PC-3 (cell line): ENCODE results near the gene TK2. TPM values are rescaled to one million over a fixed set of nuclear protein-coding genes. Genes with fewer than 3 reads are reported as not detected.

Experiments
- ATAC-seq: fragments of 200-7000 bp; cut with Tn5 transposase; 2 replicates; pipeline ENCODE4 v1.9.1; 2020; ENCODE audit warnings: mild to moderate bottlenecking, moderate library complexity
- BruUV-seq: library from RNA; stranded (reverse); fragments of 400-500 nt; replicated peaks from 2 replicates; lab custom pipeline; 2021; lab: Mats Ljungman, UMichigan
- CTCF ChIA-PET: fragments of 300-600 bp; sonication (Branson Sonifier 250); formaldehyde crosslinking; loops from one replicate; lab custom pipeline; 2022; ENCODE audit warnings: antibody characterized with exemption; lab: Charles Lee
- POLR2A ChIA-PET: fragments of 300-600 bp; sonication (Branson Sonifier 250); formaldehyde crosslinking; loops from one replicate; lab custom pipeline; 2022; ENCODE audit warnings: antibody characterized with exemption; ENCODE audit not compliant: unreplicated experiment; lab: Charles Lee
- DNase-seq: peaks from one replicate; pipeline ENCODE4 v3.0.0-alpha.2; 2015
- H2AFZ ChIP-seq: fragments of 300-600 bp; sonication (generic); 2 replicates; pipeline ENCODE4 v1.6.0; 2016; ENCODE audit warnings: antibody characterized with exemption, low read length
- H3F3A ChIP-seq: fragments of 300-600 bp; sonication (generic); one replicate; pipeline ENCODE4 v1.6.0; 2017; ENCODE audit warnings: antibody characterized with exemption, low read length, control low read depth, mild to moderate bottlenecking; ENCODE audit not compliant: unreplicated experiment
- H3K27ac ChIP-seq: fragments of 300-600 bp; sonication (generic); 2 replicates; pipeline ENCODE4 v1.5.1; 2016; ENCODE audit warnings: mild to moderate bottlenecking, low read length
- H3K27me3 ChIP-seq: fragments of 300-600 bp; sonication (generic); 2 replicates; pipeline ENCODE4 v1.6.1; 2016; ENCODE audit warnings: low read length, mixed read lengths
- H3K36me3 ChIP-seq: fragments of 300-600 bp; sonication (generic); 2 replicates; pipeline ENCODE4 v1.6.1; 2016; ENCODE audit warnings: low read depth, mixed run types, low read length, mixed read lengths
- H3K4me1 ChIP-seq: fragments of 300-600 bp; sonication (generic); 2 replicates; pipeline ENCODE4 v1.5.1; 2016; ENCODE audit warnings: low read length; ENCODE audit not compliant: insufficient read depth
- H3K4me2 ChIP-seq: fragments of 300-600 bp; sonication (generic); 2 replicates; pipeline ENCODE4 v1.6.0; 2016; ENCODE audit warnings: low read length
- H3K4me3 ChIP-seq: fragments of 300-600 bp; sonication (generic); 2 replicates; pipeline ENCODE4 v1.5.1; 2016; ENCODE audit warnings: mild to moderate bottlenecking, low read length, mixed read lengths
- H3K79me2 ChIP-seq: fragments of 300-600 bp; sonication (generic); 2 replicates; pipeline ENCODE4 v1.6.1; 2017; ENCODE audit warnings: low read length, mixed read lengths
- H3K9ac ChIP-seq: fragments of 300-600 bp; sonication (generic); 2 replicates; pipeline ENCODE4 v1.6.0; 2016; ENCODE audit warnings: mild to moderate bottlenecking, low read length
- H3K9me2 ChIP-seq: fragments of 300-600 bp; sonication (generic); replicated peaks from 2 replicates; pipeline ENCODE4 v1.6.1; 2016; ENCODE audit warnings: mixed run types, low read length, mixed read lengths
- H3K9me3 ChIP-seq: fragments of 300-600 bp; sonication (generic); 2 replicates; pipeline ENCODE4 v1.6.1; 2016; ENCODE audit warnings: low read length, mixed read lengths
- H4K20me1 ChIP-seq: fragments of 300-600 bp; sonication (generic); 2 replicates; pipeline ENCODE4 v1.6.1; 2016; ENCODE audit warnings: low read length, mixed read lengths
- CTCF ChIP-seq: fragments of 300-600 bp; sonication (generic); conservative IDR thresholded peaks from 2 replicates; pipeline ENCODE4 v1.5.1; 2017; ENCODE audit warnings: antibody characterized with exemption, low read depth, mild to moderate bottlenecking, low read length
- EZH2 ChIP-seq: fragments of 300-600 bp; sonication (generic); IDR thresholded peaks from one replicate; pipeline ENCODE4 v1.6.1; 2017; ENCODE audit warnings: antibody characterized with exemption, mild to moderate bottlenecking, low read length; ENCODE audit not compliant: unreplicated experiment
- EZH2phosphoT487 ChIP-seq: fragments of 300-600 bp; sonication (generic); IDR thresholded peaks from 2 replicates; pipeline ENCODE4 v1.6.1; 2018; ENCODE audit warnings: mild to moderate bottlenecking, antibody characterized with exemption, low read length, borderline replicate concordance
- intact Hi-C: fragments of 100-400 bp; cut with micrococcal nuclease; formaldehyde crosslinking; loops from 2 replicates; pipeline ENCODE4 v1.9.0; 2023
- total RNA-seq: library from RNA; depleted of rRNA; stranded (reverse); fragments of >200 nt; gene quantifications from 2 replicates; pipeline ENCODE4 v1.2.3, GENCODE V29; 2014

TK2 gene
- total RNA-seq, 1 experiment from 2014 or later = 8.3 TPM

DNA sequence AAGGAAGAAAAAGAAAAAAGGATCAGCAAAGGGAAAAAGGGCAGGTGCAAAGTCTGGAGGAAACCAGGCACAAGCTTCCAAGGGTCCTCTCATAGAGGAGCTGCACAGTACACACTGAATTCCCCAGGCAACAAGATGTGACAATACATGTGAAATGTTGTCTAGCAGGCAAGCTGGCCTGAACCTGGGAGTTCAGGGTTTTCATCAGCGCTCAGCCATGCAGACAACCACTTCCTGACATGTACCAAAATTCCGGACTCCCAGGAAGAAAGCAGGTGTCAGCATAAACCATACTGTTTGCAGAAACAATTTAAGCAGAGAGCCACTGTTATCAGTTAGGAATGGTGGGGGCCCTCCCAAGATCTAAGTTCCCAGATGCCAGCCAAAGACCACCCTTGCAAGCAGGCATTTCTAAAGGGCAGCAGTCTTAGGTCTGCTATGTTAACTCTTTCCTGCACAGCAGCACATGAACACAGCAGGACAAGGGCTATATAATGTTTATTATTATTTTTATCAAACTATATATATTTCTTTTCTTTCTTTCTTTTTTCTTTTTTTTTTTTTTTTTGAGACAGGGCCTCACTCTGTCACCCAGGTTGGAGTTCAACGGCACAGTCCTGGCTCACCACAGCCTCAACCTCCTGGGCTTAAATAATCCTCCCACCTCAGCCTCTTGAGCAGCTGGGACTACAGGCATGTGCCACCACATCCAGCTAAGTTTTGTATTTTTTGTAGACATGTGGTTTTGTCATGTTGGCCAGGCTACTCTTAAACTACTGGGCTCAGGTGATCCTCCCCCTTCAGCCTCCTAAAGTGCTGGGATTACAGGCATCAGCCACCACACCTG is 10.1 kb downstream of the TK2 start:
- no peak overlapping the region for H3K4me3 ChIP-seq
- ChIA-PET CTCF (interaction anchor here (0.6 kb wide), 1 partner anchor 10 kb away, joined by 7 read pairs; the partner anchor contains the start of gene TK2), POLR2A (no interaction called here)
- H3K4me1 ChIP-seq = no peaks in the 10 kb centered on the region
- H3K9me3 ChIP-seq = no peaks in the 10 kb centered on the region
- no peak overlapping the region for H2AFZ ChIP-seq
- no peaks in the 10 kb centered on the region for H3K79me2 ChIP-seq
- no peaks in the 10 kb centered on the region for H3F3A ChIP-seq
- intact Hi-C loops = no loop called here
- H3K4me2 ChIP-seq = no peak overlapping the region
- TF ChIP-seq EZH2phosphoT487 (no peak), EZH2 (no peak), CTCF (no peak)
- no peaks in the 10 kb centered on the region for H4K20me1 ChIP-seq
- H3K27me3 ChIP-seq = no peaks in the 10 kb centered on the region
- H3K9ac ChIP-seq = no peak overlapping the region
- no peaks in the 10 kb centered on the region for H3K9me2 ChIP-seq
- no peak overlapping the region for H3K27ac ChIP-seq
- no TSS peak for BruUV-seq
- ATAC-seq (no peak), DNase-seq (no peak)
- no peaks in the 10 kb centered on the region for H3K36me3 ChIP-seq

DNA sequence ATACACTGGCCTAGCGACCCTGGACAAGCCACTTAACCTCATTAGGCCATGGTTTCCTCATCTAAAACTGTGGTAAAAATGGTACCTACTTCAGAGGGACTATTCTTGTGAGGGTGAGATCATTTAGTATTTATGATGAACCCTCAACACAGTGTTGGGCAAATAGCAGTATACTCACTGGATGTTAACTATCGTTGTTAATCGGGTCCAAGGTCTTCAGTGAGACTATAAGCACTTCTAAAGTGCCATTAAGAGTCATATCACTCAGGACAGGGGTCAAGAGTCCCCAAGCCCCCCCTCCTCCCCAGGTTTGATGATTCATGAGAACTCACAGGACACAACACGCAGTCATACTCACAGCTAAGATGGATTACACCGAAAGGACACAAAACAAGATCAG is 11.0 kb downstream of the TK2 start:
- Histone ChIP-seq H3K9me3 (no peaks in the 10 kb centered on the region), H3F3A (no peaks in the 10 kb centered on the region), H3K4me1 (no peaks in the 10 kb centered on the region), H3K79me2 (no peaks in the 10 kb centered on the region), H3K9me2 (no peaks in the 10 kb centered on the region), H3K4me2 (no peak overlapping the region), H3K36me3 (no peaks in the 10 kb centered on the region), H3K4me3 (no peak overlapping the region), H4K20me1 (no peaks in the 10 kb centered on the region), H3K9ac (no peak overlapping the region), H3K27me3 (no peaks in the 10 kb centered on the region), H3K27ac (no peak overlapping the region), H2AFZ (no peak overlapping the region)
- DNase-seq (no peak), ATAC-seq (no peak)
- intact Hi-C loops = no loop called here
- CTCF ChIA-PET = interaction anchor here (0.6 kb wide), 1 partner anchor 11 kb away, joined by 7 read pairs; the partner anchor contains the start of gene TK2
- TF ChIP-seq CTCF (no peak), EZH2 (no peak), EZH2phosphoT487 (no peak)
- POLR2A ChIA-PET = no interaction called here
- no TSS peak for BruUV-seq

DNA sequence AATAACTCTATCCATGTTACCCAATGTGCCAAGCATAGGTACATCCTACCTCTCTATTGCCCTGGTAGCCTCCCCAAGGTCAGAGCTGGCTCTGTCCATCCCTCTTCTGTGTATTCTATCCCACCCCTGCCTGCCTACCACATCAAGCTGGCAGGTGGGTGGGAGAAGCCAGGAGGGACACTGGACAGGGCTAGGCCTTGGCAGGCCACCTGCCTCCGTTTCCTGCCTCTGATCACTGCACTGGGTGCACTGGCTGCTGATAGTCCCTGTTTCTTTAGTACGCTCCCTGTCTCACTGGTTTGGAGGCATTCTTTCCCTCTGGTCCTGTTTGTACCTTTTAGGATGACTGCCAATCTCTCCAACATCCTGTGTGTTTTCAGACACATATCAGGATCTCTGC is 12.7 kb downstream of the TK2 start:
- no peak overlapping the region for H3K4me3 ChIP-seq
- ChIA-PET CTCF (no interaction called here), POLR2A (no interaction called here)
- no peaks in the 10 kb centered on the region for H3K79me2 ChIP-seq
- no peaks in the 10 kb centered on the region for H3K27me3 ChIP-seq
- ATAC-seq = no peak
- TF ChIP-seq EZH2phosphoT487 (no peak), CTCF (no peak), EZH2 (no peak)
- no TSS peak for BruUV-seq
- no peaks in the 10 kb centered on the region for H3K36me3 ChIP-seq
- H3K9me2 ChIP-seq = no peaks in the 10 kb centered on the region
- H3K9me3 ChIP-seq = no peaks in the 10 kb centered on the region
- intact Hi-C loops = no loop called here
- no peak overlapping the region for H3K4me2 ChIP-seq
- no peaks in the 10 kb centered on the region for H3F3A ChIP-seq
- no peak for DNase-seq
- H3K27ac ChIP-seq = no peak overlapping the region
- no peaks in the 10 kb centered on the region for H3K4me1 ChIP-seq
- no peak overlapping the region for H2AFZ ChIP-seq
- no peak overlapping the region for H3K9ac ChIP-seq
- H4K20me1 ChIP-seq = no peaks in the 10 kb centered on the region
